Right lobe of liver (tissue), 6 donors: ENCODE measurements around the gene KY. TPM values are rescaled to one million over a fixed set of nuclear protein-coding genes. Genes with fewer than 3 reads are reported as not detected.

Experiments
- ATAC-seq, 4 donors: fragments of 200-7000 bp; cut with Tn5 transposase; one replicate each; pipeline ENCODE4 v1.9.1; 2020; ENCODE audit warnings: mild to moderate bottlenecking in 4 of 4, moderate library complexity in 4 of 4
- DNase-seq, 3 donors: peaks; one replicate each; pipeline ENCODE4 v3.0.0-alpha.2; 2020
- H3K27ac ChIP-seq, 3 donors: fragments of 200-600 bp; one replicate each; pipeline ENCODE4 v1.8.0; 2022
- H3K27me3 ChIP-seq, 2 donors: fragments of 200-600 bp; one replicate each; pipeline ENCODE4 v1.8.0; 2022
- H3K36me3 ChIP-seq, 4 donors: fragments of 200-600 bp; sonication (generic) in 1 of 4; one replicate each; pipeline versions ENCODE4 v1.5.1 to v1.8.0; 2017 to 2022; ENCODE audit warnings: control low read depth in 1 of 4
- H3K4me1 ChIP-seq, 4 donors: fragments of 200-600 bp; sonication (generic) in 1 of 4; one replicate each; pipeline versions ENCODE4 v1.5.1 to v1.8.0; 2017 to 2022; ENCODE audit warnings: control low read depth in 1 of 4
- H3K4me3 ChIP-seq, 3 donors: fragments of 200-600 bp; one replicate each; pipeline ENCODE4 v1.8.0; 2022
- H3K9me3 ChIP-seq, 4 donors: fragments of 200-600 bp; sonication (generic) in 1 of 4; one replicate each; pipeline versions ENCODE4 v1.5.1 to v1.8.0; 2017 to 2022; ENCODE audit warnings: control low read depth in 1 of 4
- CTCF ChIP-seq, 4 donors: fragments of 200-600 bp in 3 of 4; fragments of 450-650 bp in 1 of 4; IDR thresholded peaks; one replicate each; pipeline versions ENCODE4 v1.5.1 to v1.8.0; 2016 to 2022; ENCODE audit warnings: antibody characterized with exemption in 4 of 4, mild to moderate bottlenecking in 2 of 4
- POLR2A ChIP-seq: fragments of 450-650 bp; IDR thresholded peaks from one replicate; pipeline ENCODE4 v1.6.1; 2017; ENCODE audit warnings: antibody characterized with exemption, mild to moderate bottlenecking
- WGBS: methylation state at CpG from one replicate; pipeline ENCODE4 v1.1.6; 2018; ENCODE audit warnings: low coverage, low lambda C conversion rate; ENCODE audit not compliant: insufficient coverage; ENCODE audit errors: missing lambda C conversion rate; 5-methylcytosine and 5-hydroxymethylcytosine counted together
- intact Hi-C, 2 donors: fragments of 100-400 bp; cut with DNase I; formaldehyde crosslinking; loops; one replicate each; pipeline versions ENCODE4 v1.11.2 to v1.14.1; 2022
- total RNA-seq, 6 experiments: library from RNA; depleted of rRNA in 2 of 6; stranded (reverse); fragments of >200 nt in 2 of 6; fragmentation: NEBNext Ultra II Directional in 3 of 6; extraction: Animal tissue kit (Norgen Biotek cat#: 25700) in 3 of 6; gene quantifications; one replicate each; pipeline versions ENCODE4 v1.1.0 to v1.2.4, GENCODE V29; 2016 to 2023
- donor health status: DM: no; HTN: yes; CAD: no.
- donor health status: DM: no; HTN: no; CAD: no.
- donor health status: DM: no; HTN: no; CAD: no.
- donor health status: DM: no; HTN: yes; CAD: no.
- donor health status: DM: no; HTN: yes; CAD: no.

Gene KY
- total RNA-seq, 6 experiments from 2014 or later: not detected

DNA sequence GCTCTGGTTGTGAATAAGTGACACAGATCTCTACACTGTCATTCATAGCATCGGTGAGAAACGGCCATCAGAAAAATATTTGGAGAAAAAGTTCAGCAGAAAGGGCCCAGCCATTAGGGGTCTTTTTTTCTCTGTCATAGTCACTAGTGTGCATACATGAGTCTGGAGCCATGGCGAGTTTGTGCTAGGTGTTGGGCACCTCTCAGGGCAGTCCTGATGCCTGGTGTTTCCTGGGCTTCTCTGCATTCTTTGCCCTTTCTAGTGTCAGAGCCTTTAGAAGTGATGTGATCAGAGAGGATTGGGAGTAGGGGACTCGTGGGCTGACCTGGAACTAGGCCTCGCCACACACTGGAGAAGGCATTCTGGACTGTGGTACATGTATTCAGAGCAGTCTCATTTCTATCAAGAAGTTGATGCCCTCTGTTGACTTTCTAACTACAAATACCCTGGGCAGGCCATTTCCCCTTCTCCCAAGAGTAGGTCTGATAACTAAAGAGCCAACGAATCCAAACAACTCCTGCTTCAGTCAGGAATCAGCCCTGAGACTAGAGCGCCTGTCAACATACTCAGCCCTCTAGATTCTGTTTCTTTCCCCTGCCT lies 1.6 kb downstream of the KY start:
- intact Hi-C loops: no loop called here
- Histone ChIP-seq H3K9me3 (no peaks in the 10 kb centered on the region), H3K4me1 (peaks cover 0 to 10% (median 0%) of the 10 kb centered on the region in 4 donors), H3K36me3 (no peaks in the 10 kb centered on the region), H3K4me3 (no peak overlapping the region), H3K27ac (no peak overlapping the region), H3K27me3 (no peaks in the 10 kb centered on the region)
- DNase-seq: no peak
- TF ChIP-seq CTCF (IDR thresholded peaks at IDR 0.05) (no peak), POLR2A (no peak)
- no peak for ATAC-seq
- WGBS: 70% methylated on average over 7 of the region's 7 CpGs

DNA sequence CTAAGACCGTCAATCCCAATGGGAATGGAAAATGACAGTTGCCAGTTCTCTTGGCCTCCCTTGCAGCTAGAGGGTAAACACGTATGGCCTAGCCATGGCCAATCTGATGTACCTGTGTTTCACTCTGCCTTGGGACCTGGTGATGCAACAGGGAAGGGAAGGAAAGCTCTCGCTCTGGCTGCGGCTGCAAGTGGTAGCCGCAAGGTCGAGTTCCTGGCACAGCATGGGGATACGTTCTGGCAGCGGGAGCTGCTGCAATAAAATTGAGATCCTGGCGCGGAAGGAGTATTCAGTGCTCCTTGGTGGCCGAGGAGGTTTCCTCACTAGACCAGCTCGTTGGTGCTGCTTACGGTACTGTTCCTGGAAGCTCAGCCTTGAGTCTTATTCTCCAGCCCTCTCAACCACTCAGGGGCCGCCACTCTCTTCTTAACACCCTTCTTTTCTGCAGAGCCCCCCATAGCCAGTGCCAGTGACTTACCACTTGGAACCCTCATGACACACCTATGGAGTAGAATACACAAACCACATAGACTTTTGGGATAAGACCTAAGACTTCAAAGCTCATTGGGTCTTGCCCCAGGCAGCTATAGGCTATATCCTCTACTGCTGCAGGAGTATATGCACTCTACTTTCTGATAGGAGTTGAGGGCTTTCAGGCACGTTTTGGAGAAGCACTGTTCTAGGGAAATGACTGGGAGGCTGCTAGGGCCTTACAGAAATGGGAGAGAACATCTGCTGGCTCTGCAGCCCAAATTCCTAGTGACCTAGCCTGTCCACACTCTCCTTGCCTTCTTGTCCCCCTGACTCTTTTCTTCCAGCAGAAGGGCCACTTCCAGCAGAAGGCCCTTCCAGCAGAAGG lies 2.7 kb downstream of the KY start:
- Histone ChIP-seq H3K9me3 (no peaks in the 10 kb centered on the region), H3K4me3 (no peak overlapping the region), H3K4me1 (peaks cover 0 to 10% (median 0%) of the 10 kb centered on the region in 4 donors), H3K27ac (no peak overlapping the region), H3K27me3 (no peaks in the 10 kb centered on the region), H3K36me3 (no peaks in the 10 kb centered on the region)
- no peak for TF ChIP-seq CTCF (IDR thresholded peaks at IDR 0.05)
- TF ChIP-seq POLR2A: no peak
- no peak for ATAC-seq
- WGBS: 76% methylated on average over 6 of the region's 15 CpGs
- DNase-seq: no peak
- intact Hi-C loops: no loop called here

GRCh38 chr3:134646086-134646485 lies 4.7 kb downstream of the KY start:
- no peak for ATAC-seq
- DNase-seq: no peak
- TF ChIP-seq CTCF (IDR thresholded peaks at IDR 0.05): no peak
- TF ChIP-seq POLR2A: no peak
- no peak overlapping the region for H3K27ac ChIP-seq
- no peaks in the 10 kb centered on the region for H3K27me3 ChIP-seq
- H3K4me3 ChIP-seq: no peak overlapping the region
- intact Hi-C loops: no loop called here
- H3K9me3 ChIP-seq: no peaks in the 10 kb centered on the region
- no peaks in the 10 kb centered on the region for H3K36me3 ChIP-seq
- peaks cover 0 to 8% (median 0%) of the 10 kb centered on the region in 4 donors for H3K4me1 ChIP-seq
- 83% methylated on average over 1 of the region's 1 CpG for WGBS

GRCh38 chr3:134645515-134645914 lies 5.3 kb downstream of the KY start:
- WGBS: 72% methylated on average over 5 of the region's 5 CpGs
- intact Hi-C loops: no loop called here
- H3K27me3 ChIP-seq: no peaks in the 10 kb centered on the region
- H3K27ac ChIP-seq: no peak overlapping the region
- no peak for TF ChIP-seq CTCF (IDR thresholded peaks at IDR 0.05)
- no peak for TF ChIP-seq POLR2A
- H3K4me1 ChIP-seq: peaks cover 0 to 2% (median 0%) of the 10 kb centered on the region in 4 donors
- H3K36me3 ChIP-seq: no peaks in the 10 kb centered on the region
- no peak for DNase-seq
- no peak for ATAC-seq
- H3K4me3 ChIP-seq: no peak overlapping the region
- no peaks in the 10 kb centered on the region for H3K9me3 ChIP-seq
